ENCODE results near the gene SHISA7.

DNA sequence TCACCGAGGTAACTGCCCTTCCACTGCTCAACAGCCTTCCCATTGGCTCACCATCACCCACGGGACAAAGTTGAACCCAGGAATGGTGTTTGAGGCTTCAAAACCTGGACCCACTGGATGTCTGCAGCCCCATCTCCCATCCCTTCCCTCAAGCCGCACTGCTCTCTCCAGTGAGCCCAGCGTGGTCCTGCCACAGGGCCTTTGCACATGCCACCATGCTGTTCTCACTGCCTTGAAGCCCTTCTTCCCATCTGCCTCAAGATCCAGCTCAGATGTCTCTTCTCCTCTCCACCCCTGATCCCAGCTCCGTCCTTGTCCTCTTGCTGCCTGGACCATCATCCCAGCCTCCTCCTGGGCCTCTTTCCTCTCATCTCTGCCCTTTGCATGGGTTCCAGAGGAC is 4.0 kb downstream of the SHISA7 start:
- TF ChIP-seq CEBPB (IDR thresholded peaks at IDR 0.05) (no peak), CHD2 (IDR thresholded peaks at IDR 0.05; ENCODE audit: low read length, partially characterized antibody) (no peak), POLR2A (IDR thresholded peaks at IDR 0.05; ENCODE audit: low read length) (no peak), BHLHE40 (IDR thresholded peaks at IDR 0.05; ENCODE audit: low read depth, low read length) (no peak), RCOR1 (IDR thresholded peaks at IDR 0.05; ENCODE audit: low read depth, low read length) (no peak), ZSCAN20 (CRISPR knock-in tag; IDR thresholded peaks at IDR 0.05) (no peak), NPAS2 (CRISPR knock-in tag; IDR thresholded peaks at IDR 0.05; ENCODE audit: borderline replicate concordance) (no peak)
- TF ChIP-seq, protein P1, sequence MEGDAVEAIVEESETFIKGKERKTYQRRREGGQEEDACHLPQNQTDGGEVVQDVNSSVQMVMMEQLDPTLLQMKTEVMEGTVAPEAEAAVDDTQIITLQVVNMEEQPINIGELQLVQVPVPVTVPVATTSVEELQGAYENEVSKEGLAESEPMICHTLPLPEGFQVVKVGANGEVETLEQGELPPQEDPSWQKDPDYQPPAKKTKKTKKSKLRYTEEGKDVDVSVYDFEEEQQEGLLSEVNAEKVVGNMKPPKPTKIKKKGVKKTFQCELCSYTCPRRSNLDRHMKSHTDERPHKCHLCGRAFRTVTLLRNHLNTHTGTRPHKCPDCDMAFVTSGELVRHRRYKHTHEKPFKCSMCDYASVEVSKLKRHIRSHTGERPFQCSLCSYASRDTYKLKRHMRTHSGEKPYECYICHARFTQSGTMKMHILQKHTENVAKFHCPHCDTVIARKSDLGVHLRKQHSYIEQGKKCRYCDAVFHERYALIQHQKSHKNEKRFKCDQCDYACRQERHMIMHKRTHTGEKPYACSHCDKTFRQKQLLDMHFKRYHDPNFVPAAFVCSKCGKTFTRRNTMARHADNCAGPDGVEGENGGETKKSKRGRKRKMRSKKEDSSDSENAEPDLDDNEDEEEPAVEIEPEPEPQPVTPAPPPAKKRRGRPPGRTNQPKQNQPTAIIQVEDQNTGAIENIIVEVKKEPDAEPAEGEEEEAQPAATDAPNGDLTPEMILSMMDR (IDR thresholded peaks at IDR 0.05) = no peak
